HTR-8/SVneo (cell line): ENCODE data around the gene DMRTA2.
"Not testable (repeated sequence)": the region's sequence is repeated elsewhere in the genome, so short reads cannot be mapped to it uniquely, and the experiment has no call there.

Experiments used
- DNase-seq: peaks from one replicate; pipeline ENCODE4 v3.0.0; 2011; ENCODE audit warnings: low spot score, mixed read lengths; ENCODE audit not compliant: insufficient read length
- FAIRE-seq: peaks from 2 replicates; lab custom pipeline; 2011; peaks lifted over from hg19 to GRCh38; lab: Jason Lieb, UNC

Gene DMRTA2

GRCh38 chr1:50393522-50394120, 29.6 kb downstream of the DMRTA2 start:
- DNase-seq (no peak), FAIRE-seq (no peak)

- not testable (repeated sequence) for DNase-seq, FAIRE-seq
Measured at GRCh38 chr1:50381551-50381950, 41.7 kb downstream of the DMRTA2 start.

GRCh38 chr1:50378770-50379169, 44.5 kb downstream of the DMRTA2 start:
- no peak for DNase-seq
- no peak for FAIRE-seq

- DNase-seq, result no peak
- FAIRE-seq, result no peak
Measured at GRCh38 chr1:50373532-50373931, 49.7 kb downstream of the DMRTA2 start.

- no peak for FAIRE-seq
- DNase-seq, result no peak
Measured at GRCh38 chr1:50371749-50372148, 51.5 kb downstream of the DMRTA2 start.

GRCh38 chr1:50369830-50370229, 53.4 kb downstream of the DMRTA2 start:
- FAIRE-seq, result no peak
- no peak for DNase-seq

GRCh38 chr1:50369008-50369634, 54.1 kb downstream of the DMRTA2 start:
- FAIRE-seq, result peak; percentile 98

GRCh38 chr1:50368179-50369007, 54.9 kb downstream of the DMRTA2 start:
- DNase-seq, result peak; percentile 40
- FAIRE-seq, result no peak

More at GRCh38 chr1:50369008-50369634, 54.1 kb downstream of the DMRTA2 start:
- no peak for DNase-seq
